ENCODE measurements around the gene KLK14.

The KLK14 gene

DNA sequence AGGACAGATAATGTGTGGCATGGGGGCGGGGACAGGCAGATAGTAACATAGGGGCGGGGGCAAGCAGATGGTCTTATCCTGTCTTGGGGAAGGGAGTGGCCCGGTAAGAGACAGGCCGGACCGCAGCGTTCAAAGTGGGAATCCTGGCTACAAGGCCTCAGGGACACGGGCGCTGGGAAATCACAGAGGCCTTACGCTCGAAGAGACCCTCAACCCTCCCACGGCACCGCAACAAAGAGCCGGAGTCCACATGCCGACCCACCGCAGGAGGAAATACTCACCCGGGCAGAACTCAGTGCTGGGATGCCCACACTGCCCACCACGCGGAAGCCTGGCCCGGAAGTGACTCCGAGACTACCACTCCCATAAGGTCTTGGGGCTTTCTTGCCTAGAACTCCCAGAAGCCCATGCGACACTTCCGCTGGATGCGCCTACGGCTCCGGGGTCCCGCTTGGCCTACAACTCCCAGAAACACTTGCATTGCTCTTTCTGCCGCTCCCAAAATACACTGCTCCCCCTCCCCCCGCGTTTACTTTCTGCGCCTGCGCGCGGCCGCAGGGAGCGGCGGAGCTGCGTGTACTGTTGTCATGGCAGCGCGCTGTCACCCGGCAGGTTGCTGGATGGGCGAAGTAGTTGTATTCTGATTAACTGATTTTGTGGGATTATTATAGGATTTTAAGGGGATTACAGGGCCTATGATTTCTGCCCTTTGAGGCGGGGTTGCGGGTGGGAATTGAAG lies 25.5 kb upstream of the KLK14 start, which contains the start of gene CTU1:
Gene CTU1, minus strand, starts transcription at position 344 of the 739 bp plus-strand sequence. CDS start 3,840 bp downstream, outside the sequence.
- Histone ChIP-seq H3K9me3 (ENCODE audit: control insufficient read depth, insufficient read depth, low read depth, low read length) (no peaks in the 10 kb centered on the region), H3K4me1 (ENCODE audit: control insufficient read depth, insufficient read depth, low read length) (peaks cover 5% of the 10 kb centered on the region; the same call in 1 of the 2 replicates), H3K27ac (ENCODE audit: low read depth, low read length) (no peak within 1 kb of the TSS), H3K36me3 (ENCODE audit: control insufficient read depth, insufficient read depth, low read length) (peaks cover 6% of the 10 kb centered on the region; the same call in 1 of the 2 replicates), H3K4me3 (ENCODE audit: low read depth, low read length) (peak within 1 kb of the TSS; percentile 94), H3K27me3 (ENCODE audit: control insufficient read depth, insufficient read depth, low read length) (peaks cover 17% of the 10 kb centered on the region), H3K9ac (ENCODE audit: low read length) (peak within 1 kb of the TSS; percentile 65)

- H3K4me1 ChIP-seq (ENCODE audit: control insufficient read depth, insufficient read depth, low read length) = peaks cover 5% of the 10 kb centered on the region; the same call in 1 of the 2 replicates
- H3K27ac ChIP-seq (ENCODE audit: low read depth, low read length) = no peak overlapping the region
- peak overlapping the region; percentile 94 for H3K4me3 ChIP-seq (ENCODE audit: low read depth, low read length)
- peaks cover 10% of the 10 kb centered on the region; the same call in 1 of the 2 replicates for H3K36me3 ChIP-seq (ENCODE audit: control insufficient read depth, insufficient read depth, low read length)
- H3K9me3 ChIP-seq (ENCODE audit: control insufficient read depth, insufficient read depth, low read depth, low read length) = no peaks in the 10 kb centered on the region
- H3K9ac ChIP-seq (ENCODE audit: low read length) = peak overlapping the region; percentile 65
- peaks cover 10% of the 10 kb centered on the region for H3K27me3 ChIP-seq (ENCODE audit: control insufficient read depth, insufficient read depth, low read length)
Measured at GRCh38 chr19:51107406-51108065, 24.8 kb upstream of the KLK14 start.

DNA sequence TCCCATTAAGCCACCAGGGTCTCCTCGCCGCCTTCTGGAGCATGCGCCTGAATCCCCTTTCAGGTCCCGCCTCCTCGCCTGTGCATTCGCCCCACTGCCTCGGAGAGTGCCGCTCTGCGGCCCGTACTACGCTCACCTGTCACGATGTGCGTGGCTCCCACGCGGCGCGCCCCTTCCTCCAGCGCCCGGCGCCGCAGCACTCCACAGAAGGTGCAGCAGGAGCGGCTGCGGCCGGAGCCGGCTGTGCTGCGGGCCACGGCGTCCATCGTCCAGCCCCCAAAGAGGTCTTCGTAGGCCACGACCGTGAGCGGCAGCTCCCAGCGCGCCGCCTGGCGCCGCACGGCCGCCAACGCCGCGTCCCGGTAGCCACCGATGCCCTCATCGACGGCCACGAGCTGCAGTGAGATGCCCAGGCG lies 21.2 kb upstream of the KLK14 start:
- no peaks in the 10 kb centered on the region for H3K27me3 ChIP-seq (ENCODE audit: control insufficient read depth, insufficient read depth, low read length)
- H3K27ac ChIP-seq (ENCODE audit: low read depth, low read length) = no peak overlapping the region
- no peaks in the 10 kb centered on the region for H3K9me3 ChIP-seq (ENCODE audit: control insufficient read depth, insufficient read depth, low read depth, low read length)
- no peak overlapping the region for H3K9ac ChIP-seq (ENCODE audit: low read length)
- H3K4me1 ChIP-seq (ENCODE audit: control insufficient read depth, insufficient read depth, low read length) = peaks cover 9% of the 10 kb centered on the region; the same call in 1 of the 2 replicates
- peaks cover 13% of the 10 kb centered on the region; the same call in 1 of the 2 replicates for H3K36me3 ChIP-seq (ENCODE audit: control insufficient read depth, insufficient read depth, low read length)
- no peak overlapping the region for H3K4me3 ChIP-seq (ENCODE audit: low read depth, low read length)

- peaks cover 13% of the 10 kb centered on the region; the same call in 1 of the 2 replicates for H3K36me3 ChIP-seq (ENCODE audit: control insufficient read depth, insufficient read depth, low read length)
- H3K27ac ChIP-seq (ENCODE audit: low read depth, low read length) = no peak overlapping the region
Measured at GRCh38 chr19:51102991-51103390, 20.3 kb upstream of the KLK14 start.

GRCh38 chr19:51101171-51101865 lies 18.6 kb upstream of the KLK14 start:
- Histone ChIP-seq H3K27me3 (ENCODE audit: control insufficient read depth, insufficient read depth, low read length) (no peaks in the 10 kb centered on the region), H3K4me1 (ENCODE audit: control insufficient read depth, insufficient read depth, low read length) (0 out of 2 replicates have a peak, but pooled peaks cover 4% of the 10 kb centered on the region), H3K4me3 (ENCODE audit: low read depth, low read length) (no peak overlapping the region), H3K9me3 (ENCODE audit: control insufficient read depth, insufficient read depth, low read depth, low read length) (no peaks in the 10 kb centered on the region), H3K27ac (ENCODE audit: low read depth, low read length) (no peak overlapping the region), H3K9ac (ENCODE audit: low read length) (no peak overlapping the region), H3K36me3 (ENCODE audit: control insufficient read depth, insufficient read depth, low read length) (peaks cover 17% of the 10 kb centered on the region; the same call in 1 of the 2 replicates)

More at GRCh38 chr19:51102991-51103390, 20.3 kb upstream of the KLK14 start:
- Histone ChIP-seq H3K9me3 (ENCODE audit: control insufficient read depth, insufficient read depth, low read depth, low read length) (no peaks in the 10 kb centered on the region), H3K9ac (ENCODE audit: low read length) (no peak overlapping the region), H3K27me3 (ENCODE audit: control insufficient read depth, insufficient read depth, low read length) (no peaks in the 10 kb centered on the region), H3K4me1 (ENCODE audit: control insufficient read depth, insufficient read depth, low read length) (peaks cover 9% of the 10 kb centered on the region; the same call in 1 of the 2 replicates), H3K4me3 (ENCODE audit: low read depth, low read length) (no peak overlapping the region)

DNA sequence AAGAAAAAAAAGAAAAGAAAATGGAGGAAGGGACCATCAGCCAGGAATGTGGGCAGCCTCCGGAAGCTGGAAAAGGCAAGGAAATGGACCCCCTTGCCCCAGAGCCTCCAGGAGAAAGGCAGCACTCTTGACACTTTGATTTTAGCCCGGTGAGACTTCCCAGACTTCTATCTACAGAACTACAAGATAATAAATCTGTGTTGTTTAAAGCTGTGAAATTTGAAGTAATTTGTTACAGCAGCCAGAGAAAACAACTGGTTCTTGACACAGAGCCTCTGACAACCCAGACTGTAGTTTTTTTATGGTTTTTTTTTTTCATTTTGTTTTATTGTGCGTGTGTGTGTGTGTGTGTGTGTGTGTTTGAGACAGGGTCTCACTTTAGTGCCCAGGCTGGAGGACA lies 17.9 kb upstream of the KLK14 start:
- no peaks in the 10 kb centered on the region for H3K9me3 ChIP-seq (ENCODE audit: control insufficient read depth, insufficient read depth, low read depth, low read length)
- H3K4me3 ChIP-seq (ENCODE audit: low read depth, low read length) = no peak overlapping the region
- 0 out of 2 replicates have a peak, but pooled peaks cover 4% of the 10 kb centered on the region for H3K4me1 ChIP-seq (ENCODE audit: control insufficient read depth, insufficient read depth, low read length)
- no peak overlapping the region for H3K27ac ChIP-seq (ENCODE audit: low read depth, low read length)
- no peak overlapping the region for H3K9ac ChIP-seq (ENCODE audit: low read length)
- peaks cover 17% of the 10 kb centered on the region; the same call in 1 of the 2 replicates for H3K36me3 ChIP-seq (ENCODE audit: control insufficient read depth, insufficient read depth, low read length)
- H3K27me3 ChIP-seq (ENCODE audit: control insufficient read depth, insufficient read depth, low read length) = no peaks in the 10 kb centered on the region

DNA sequence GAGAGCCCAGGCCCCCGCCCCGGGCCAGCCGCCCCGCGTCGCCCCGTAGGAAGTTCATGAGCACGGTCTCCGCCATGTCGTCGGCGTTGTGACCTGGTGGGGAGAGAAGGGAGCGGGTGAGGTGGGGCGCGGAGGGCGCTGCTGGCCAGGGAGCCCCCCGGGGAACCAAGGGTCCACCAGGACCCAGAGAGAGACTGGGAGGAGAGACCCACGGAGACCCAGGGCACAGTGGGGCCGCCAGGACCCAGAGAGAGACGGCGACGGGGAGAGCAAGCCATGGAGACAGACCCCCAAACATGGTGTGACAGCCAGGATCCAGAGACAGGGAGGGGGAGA lies 16.3 kb upstream of the KLK14 start:
- H3K36me3 ChIP-seq (ENCODE audit: control insufficient read depth, insufficient read depth, low read length) = peaks cover 11% of the 10 kb centered on the region; the same call in 1 of the 2 replicates
- peak overlapping the region; percentile 48 for H3K4me3 ChIP-seq (ENCODE audit: low read depth, low read length)
- no peak overlapping the region for H3K27ac ChIP-seq (ENCODE audit: low read depth, low read length)
- peaks cover 9% of the 10 kb centered on the region; the same call in 1 of the 2 replicates for H3K4me1 ChIP-seq (ENCODE audit: control insufficient read depth, insufficient read depth, low read length)
- H3K27me3 ChIP-seq (ENCODE audit: control insufficient read depth, insufficient read depth, low read length) = no peaks in the 10 kb centered on the region
- H3K9me3 ChIP-seq (ENCODE audit: control insufficient read depth, insufficient read depth, low read depth, low read length) = no peaks in the 10 kb centered on the region
- peak overlapping the region; percentile 48 for H3K9ac ChIP-seq (ENCODE audit: low read length)

DNA sequence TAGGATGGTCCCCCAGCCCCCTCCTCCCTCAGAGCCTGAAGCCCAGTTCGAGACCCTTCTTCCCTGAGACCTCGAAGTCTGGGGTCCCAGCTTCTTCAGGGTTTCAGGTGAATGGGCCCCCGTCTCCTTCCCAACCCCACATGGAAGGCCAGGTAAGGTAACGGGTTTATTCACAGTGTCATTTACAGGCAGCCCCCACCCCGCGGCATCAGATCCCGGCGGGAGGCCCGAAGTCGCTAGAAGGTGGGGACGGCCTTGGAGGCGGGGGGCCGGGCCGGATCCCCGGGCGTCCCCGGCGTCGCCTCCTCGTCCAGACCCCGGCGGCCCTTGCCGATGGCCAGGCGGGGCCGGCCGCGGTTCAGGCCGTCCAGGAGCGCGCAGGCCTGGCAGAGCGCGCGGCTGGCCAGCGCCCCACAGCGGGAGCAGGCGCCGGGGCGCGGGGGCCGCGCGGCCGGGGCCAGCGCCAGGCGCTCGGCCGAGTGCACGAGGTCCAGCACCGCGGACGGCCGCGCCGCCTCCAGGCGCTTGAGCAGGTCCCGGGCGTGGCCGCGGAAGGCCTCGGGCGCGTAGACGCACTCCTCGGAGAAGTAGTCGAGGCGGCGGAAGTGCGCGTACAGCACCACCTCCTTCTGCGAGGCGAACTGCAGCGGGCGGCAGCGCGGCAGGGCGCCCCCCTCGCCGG lies 15.8 kb upstream of the KLK14 start:
- peaks cover 11% of the 10 kb centered on the region; the same call in 1 of the 2 replicates for H3K36me3 ChIP-seq (ENCODE audit: control insufficient read depth, insufficient read depth, low read length)
- H3K4me3 ChIP-seq (ENCODE audit: low read depth, low read length) = peak overlapping the region; percentile 48; the same call in 1 of the 2 replicates

GRCh38 chr19:51097796-51098195 lies 15.1 kb upstream of the KLK14 start:
- Histone ChIP-seq H3K9ac (ENCODE audit: low read length) (no peak overlapping the region), H3K4me1 (ENCODE audit: control insufficient read depth, insufficient read depth, low read length) (peaks cover 9% of the 10 kb centered on the region; the same call in 1 of the 2 replicates), H3K36me3 (ENCODE audit: control insufficient read depth, insufficient read depth, low read length) (peaks cover 10% of the 10 kb centered on the region; the same call in 1 of the 2 replicates), H3K27ac (ENCODE audit: low read depth, low read length) (no peak overlapping the region), H3K4me3 (ENCODE audit: low read depth, low read length) (no peak overlapping the region), H3K9me3 (ENCODE audit: control insufficient read depth, insufficient read depth, low read depth, low read length) (no peaks in the 10 kb centered on the region), H3K27me3 (ENCODE audit: control insufficient read depth, insufficient read depth, low read length) (no peaks in the 10 kb centered on the region)

More for the DNA sequence above, 15.8 kb upstream of the KLK14 start:
- no peaks in the 10 kb centered on the region for H3K27me3 ChIP-seq (ENCODE audit: control insufficient read depth, insufficient read depth, low read length)
- H3K9me3 ChIP-seq (ENCODE audit: control insufficient read depth, insufficient read depth, low read depth, low read length) = no peaks in the 10 kb centered on the region
- H3K9ac ChIP-seq (ENCODE audit: low read length) = no peak overlapping the region
- H3K4me1 ChIP-seq (ENCODE audit: control insufficient read depth, insufficient read depth, low read length) = peaks cover 9% of the 10 kb centered on the region; the same call in 1 of the 2 replicates
- no peak overlapping the region for H3K27ac ChIP-seq (ENCODE audit: low read depth, low read length)

GRCh38 chr19:51097166-51097738 lies 14.6 kb upstream of the KLK14 start:
- Histone ChIP-seq H3K4me1 (ENCODE audit: control insufficient read depth, insufficient read depth, low read length) (peaks cover 9% of the 10 kb centered on the region; the same call in 1 of the 2 replicates), H3K27me3 (ENCODE audit: control insufficient read depth, insufficient read depth, low read length) (no peaks in the 10 kb centered on the region), H3K27ac (ENCODE audit: low read depth, low read length) (no peak overlapping the region), H3K4me3 (ENCODE audit: low read depth, low read length) (no peak overlapping the region), H3K36me3 (ENCODE audit: control insufficient read depth, insufficient read depth, low read length) (peaks cover 4% of the 10 kb centered on the region; the same call in 1 of the 2 replicates), H3K9ac (ENCODE audit: low read length) (no peak overlapping the region), H3K9me3 (ENCODE audit: control insufficient read depth, insufficient read depth, low read depth, low read length) (no peaks in the 10 kb centered on the region)

Data from HUES6 (cell line).